GM21723 (cell line): Measurements from ENCODE around the gene MT1G.
"Not testable (repeated sequence)": the region's sequence is repeated elsewhere in the genome, so short reads cannot be mapped to it uniquely, and the experiment has no call there.

ENCODE experiments used
- ATAC-seq: cut with Tn5 transposase; IDR thresholded peaks from one replicate; pipeline ENCODE4 v1.9.1; 2021; ENCODE audit warnings: mild to moderate bottlenecking, moderate library complexity; ENCODE audit not compliant: unreplicated experiment

Gene MT1G

DNA sequence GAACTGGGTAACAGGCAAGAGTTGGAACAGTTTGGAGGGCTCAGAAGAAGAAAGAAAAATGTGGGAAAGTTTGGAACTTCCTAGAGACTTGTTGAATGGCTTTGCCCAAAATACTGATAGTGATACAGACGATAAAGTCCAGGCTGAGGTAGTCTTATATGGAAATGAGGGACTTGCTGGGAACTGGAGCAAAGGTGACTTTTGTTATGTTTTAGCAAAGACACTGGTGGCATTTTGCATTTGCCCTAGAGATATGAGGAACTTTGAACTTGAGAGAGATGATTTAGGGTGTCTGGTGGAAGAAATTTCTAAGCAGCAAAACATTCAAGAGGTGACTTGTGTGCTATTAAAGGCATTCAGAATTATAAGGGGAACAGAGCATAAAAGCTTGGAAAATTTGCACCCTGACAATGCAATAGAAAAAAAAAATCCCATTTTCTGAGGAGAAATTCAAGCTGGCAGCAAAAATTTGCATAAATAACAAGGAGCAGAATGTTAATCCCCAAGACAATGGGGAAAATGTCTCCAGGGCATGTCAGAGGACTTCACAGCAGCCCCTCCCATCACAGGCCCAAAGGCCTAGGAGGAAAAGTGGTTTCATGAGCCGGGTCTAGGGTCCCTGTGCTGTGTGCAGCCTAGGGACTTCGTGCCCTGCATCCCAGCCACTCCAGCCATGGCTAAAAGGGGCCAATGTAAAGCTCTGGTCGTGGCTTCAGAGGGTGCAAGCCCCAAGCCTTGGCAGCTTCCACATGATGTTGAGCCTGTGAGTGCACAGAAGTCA, 46.0 kb downstream of the MT1G start:
- ATAC-seq: not testable (repeated sequence)

- ATAC-seq: no peak
Observed at GRCh38 chr16:56620339-56620897, 47.4 kb downstream of the MT1G start.

GRCh38 chr16:56618138-56618537, 49.7 kb downstream of the MT1G start:
- no peak for ATAC-seq

GRCh38 chr16:56617212-56618085, 50.4 kb downstream of the MT1G start:
- ATAC-seq: no peak
